Right renal pelvis (tissue), 4 donors: ENCODE measurements around the gene BCCIP. TPM values are rescaled to one million over a fixed set of nuclear protein-coding genes. Genes with fewer than 3 reads are reported as not detected.

Experiments
- DNase-seq, 4 donors: peaks; one replicate each; pipeline ENCODE4 v3.0.0-alpha.2; 2013; ENCODE audit warnings: low read depth in 4 of 4, low spot score in 3 of 4, missing footprints in 1 of 4
- polyA plus RNA-seq, 4 donors: library from polyadenylated mRNA; unstranded; fragments of 120-200 nt; gene quantifications; one replicate each; pipeline ENCODE4 v1.2.1, GENCODE V29; 2013; ENCODE audit not compliant: insufficient read length in 4 of 4

The BCCIP gene
- polyA plus RNA-seq, 4 donors, result 89.2 to 109 (median 104) TPM

- no peak for DNase-seq
Observed at GRCh38 chr10:125797424-125797823, 25.9 kb upstream of the BCCIP start.

DNA sequence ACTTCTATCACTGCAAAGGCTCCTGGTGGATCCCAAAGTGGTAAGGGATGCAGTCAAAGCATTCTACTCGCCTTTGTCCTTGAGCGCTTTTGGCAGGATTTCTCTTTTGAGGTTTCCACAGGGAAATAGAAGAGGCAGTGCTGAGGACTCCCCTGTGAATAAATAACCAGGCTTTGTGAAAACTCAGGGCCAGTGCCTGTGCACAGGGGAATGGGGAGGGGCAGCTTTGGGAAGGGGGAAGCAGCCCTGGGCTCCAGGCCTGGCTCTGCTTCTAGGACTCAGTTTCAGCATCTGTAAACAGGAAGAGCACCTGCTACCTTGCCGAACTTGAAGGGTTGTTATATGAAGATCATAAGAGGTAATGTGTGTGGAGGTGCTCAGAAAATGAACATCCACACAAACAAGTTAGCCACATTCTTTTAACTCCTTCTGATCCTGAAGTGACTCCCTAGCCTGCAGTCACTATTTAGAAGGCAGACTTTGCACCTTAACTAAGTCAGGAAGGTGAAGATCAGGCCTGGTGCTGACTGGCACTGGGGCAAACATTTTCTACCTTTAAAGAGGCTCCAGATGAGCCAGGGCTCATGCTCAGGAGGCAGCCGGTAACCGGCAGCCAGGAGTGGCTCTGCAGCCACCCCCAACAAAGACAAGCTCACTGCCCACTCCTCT lies 25.2 kb upstream of the BCCIP start:
- DNase-seq, result no peak

- DNase-seq, result no peak
Observed at GRCh38 chr10:125799451-125800182, 23.7 kb upstream of the BCCIP start.

- DNase-seq, result no peak
Observed at GRCh38 chr10:125801574-125801973, 21.8 kb upstream of the BCCIP start.

DNA sequence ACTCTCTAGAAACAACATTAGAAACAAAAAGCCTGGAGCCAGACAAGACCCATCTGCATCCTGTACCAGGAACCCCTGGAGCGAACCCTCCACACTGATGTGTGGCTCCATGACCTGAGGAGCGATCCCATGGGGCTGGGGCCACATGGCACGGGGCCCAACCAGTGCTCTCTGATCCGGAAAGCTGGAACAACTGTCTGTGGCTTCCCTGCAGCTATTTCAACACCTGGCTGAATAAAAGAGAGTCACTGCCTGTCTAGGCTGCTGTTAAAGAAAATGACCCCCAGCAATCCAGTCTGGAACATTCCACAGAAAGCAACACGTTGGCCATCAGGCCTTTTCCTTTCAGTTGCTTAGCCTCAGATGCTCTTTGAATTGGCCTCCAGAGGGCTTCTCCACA lies 21.2 kb upstream of the BCCIP start:
- DNase-seq, result no peak

- no peak for DNase-seq
Observed at GRCh38 chr10:125802739-125803138, 20.6 kb upstream of the BCCIP start.

- no peak for DNase-seq
Observed at GRCh38 chr10:125808047-125808446, 15.3 kb upstream of the BCCIP start.

- no peak for DNase-seq
Observed at GRCh38 chr10:125811251-125811650, 12.1 kb upstream of the BCCIP start.

DNA sequence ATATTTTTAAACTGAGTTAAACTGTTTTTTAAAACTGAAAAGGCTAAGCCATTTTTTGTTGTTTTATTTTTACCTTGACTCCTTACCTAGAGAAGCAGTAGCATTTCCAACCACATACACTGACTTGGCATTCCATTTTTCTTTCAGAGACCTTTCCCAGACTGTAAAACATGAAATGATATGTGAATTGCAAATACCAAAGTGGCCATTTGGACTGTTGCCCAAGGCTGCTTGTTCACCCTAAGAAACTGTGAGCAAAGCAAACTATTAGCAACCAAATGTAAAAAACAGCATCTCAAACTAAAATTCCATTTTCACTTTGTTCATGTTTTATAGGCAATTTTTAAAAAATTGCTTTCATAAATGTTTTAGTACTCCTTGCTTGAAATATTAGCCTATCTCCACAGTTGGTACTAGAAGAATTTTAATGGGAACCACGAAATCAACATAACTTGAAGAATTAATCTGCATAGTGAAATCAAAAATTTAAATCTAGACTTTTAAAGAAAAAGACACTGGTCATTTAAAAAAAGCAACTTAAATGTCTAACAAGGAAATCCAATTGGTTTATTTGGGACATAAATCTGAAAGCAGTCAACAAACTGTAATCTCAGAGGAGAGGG lies 11.1 kb upstream of the BCCIP start:
- DNase-seq, result no peak

- DNase-seq, result no peak
Observed at GRCh38 chr10:125815764-125816163, 7.6 kb upstream of the BCCIP start.

- DNase-seq, result no peak
Observed at GRCh38 chr10:125816548-125816947, 6.8 kb upstream of the BCCIP start.

DNA sequence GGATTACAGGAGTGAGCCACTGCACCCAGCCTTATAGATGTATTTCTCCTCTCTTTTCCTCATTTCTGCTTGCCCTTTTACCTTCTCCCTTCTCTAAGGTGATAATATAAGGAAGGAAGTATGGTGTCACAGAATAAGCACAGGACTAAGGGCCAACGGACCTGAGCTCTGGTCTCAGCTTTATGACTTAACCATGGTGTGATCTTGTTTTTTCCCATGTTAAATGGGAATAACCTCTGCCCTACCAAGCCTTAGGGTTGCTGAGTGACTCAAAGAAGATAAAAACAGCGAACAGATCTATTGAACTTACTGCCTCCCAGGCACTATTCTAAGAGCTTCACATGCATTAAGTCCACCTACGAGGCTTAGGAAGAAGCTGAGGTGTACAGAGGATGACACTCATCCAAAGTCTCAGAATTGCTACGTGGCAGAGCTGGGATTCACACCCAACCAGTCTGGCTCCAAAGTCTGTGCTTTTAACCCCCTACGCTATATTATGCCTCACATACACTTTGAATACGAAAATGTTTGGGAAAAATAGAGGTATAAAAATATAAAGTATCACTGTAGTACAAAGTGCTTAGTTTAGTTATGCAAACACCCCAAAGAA lies 5.9 kb upstream of the BCCIP start:
- no peak for DNase-seq

- no peak for DNase-seq
Observed at GRCh38 chr10:125820701-125821100, 2.6 kb upstream of the BCCIP start.

DNA sequence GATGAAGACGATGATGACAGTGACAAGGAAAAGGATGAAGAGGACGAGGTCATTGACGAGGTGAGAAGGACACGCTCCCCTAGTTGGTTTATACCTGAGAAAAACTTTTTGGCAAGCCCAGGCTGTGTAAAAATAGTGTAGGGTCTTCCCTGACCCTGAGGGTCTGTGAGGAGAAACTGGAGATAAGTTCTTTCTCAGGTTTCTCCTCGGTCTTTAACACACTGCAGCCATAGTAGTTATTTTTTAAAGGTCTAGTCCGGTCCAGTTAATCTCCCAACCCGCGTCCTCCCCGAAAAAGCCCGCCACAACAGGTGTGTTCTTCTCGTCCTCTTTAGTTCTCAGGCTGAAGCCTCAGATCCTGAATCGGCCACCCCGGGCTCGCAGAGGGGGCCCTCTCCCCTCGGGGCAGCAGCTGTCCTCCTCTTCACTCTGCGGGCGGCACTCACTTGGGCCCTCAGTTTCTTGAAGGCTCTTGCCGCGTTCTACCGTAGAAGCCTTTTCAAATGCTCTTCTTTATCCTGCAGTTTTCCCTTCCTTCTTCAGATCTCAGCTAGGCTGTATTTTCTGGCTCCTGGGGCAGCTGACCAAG lies 411 bp downstream of the BCCIP start:
- no peak for DNase-seq

GRCh38 chr10:125824736-125825135 lies 1.4 kb downstream of the BCCIP start:
- no peak for DNase-seq

GRCh38 chr10:125827133-125827532 lies 3.8 kb downstream of the BCCIP start:
- DNase-seq, result no peak

DNA sequence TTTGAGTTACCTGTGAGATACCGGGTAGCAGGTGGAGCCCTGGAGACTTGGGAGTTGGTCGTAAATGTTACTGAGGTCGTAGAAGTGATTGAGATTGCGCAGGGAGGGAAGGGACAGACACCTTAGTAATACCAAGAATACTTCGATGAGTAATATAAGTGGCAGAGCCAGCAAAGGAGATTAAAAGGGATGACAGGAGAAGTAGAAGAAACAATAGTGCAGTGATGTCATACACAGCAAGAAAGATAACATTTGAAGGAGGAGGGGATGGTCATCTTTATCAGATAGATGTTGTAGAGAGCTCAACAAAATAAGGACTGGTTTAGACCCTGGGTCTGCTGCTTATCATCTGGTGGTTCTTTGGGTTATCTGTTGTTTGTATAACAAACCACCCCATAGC lies 5.0 kb downstream of the BCCIP start:
- DNase-seq, result no peak

DNA sequence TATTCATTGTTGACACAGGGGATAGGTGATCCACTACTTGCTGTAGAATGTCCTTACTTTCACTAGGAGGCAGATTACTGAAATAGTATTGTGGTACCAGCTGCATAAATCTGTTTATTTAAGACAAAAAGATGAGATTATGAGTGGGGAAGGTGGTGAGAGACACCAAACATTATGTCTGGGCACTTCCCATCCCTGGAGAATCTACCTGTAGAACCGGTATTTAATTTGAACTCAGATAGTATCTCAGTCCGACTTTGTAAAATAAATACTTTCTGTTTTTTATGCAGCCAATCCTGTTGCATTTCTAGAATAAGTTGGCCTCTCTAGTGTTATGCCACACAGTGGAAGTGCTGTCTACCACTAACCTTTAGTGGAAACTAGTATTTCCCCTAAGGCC lies 13.4 kb downstream of the BCCIP start:
- DNase-seq, result no peak

- DNase-seq, result no peak
Observed at GRCh38 chr10:125838802-125839575, 15.6 kb downstream of the BCCIP start.

GRCh38 chr10:125840406-125840805 lies 17.1 kb downstream of the BCCIP start:
- no peak for DNase-seq
